CD4-positive, CD25-positive, alpha-beta regulatory T cell (primary cell): Measurements from ENCODE around the gene PLAU. TPM values are rescaled to one million over a fixed set of nuclear protein-coding genes. Genes with fewer than 3 reads are reported as not detected.
A peak's percentile ranks its signal among the peaks of the same experiment; 100 is the strongest.

Source experiments
- ATAC-seq, 2 donors: fragments of 150-1000 bp; cut with Tn5 transposase; one replicate each; pipeline ENCODE4 v1.10.0; 2021; ENCODE audit warnings: low read depth in 2 of 2, moderate number of reproducible peaks in 2 of 2, moderate library complexity in 1 of 2
- DNase-seq, 3 donors: peaks; one replicate each; pipeline versions ENCODE4 v3.0.0 to v3.0.0-alpha.2; 2012 to 2022; ENCODE audit warnings: mixed read lengths in 1 of 3
- H3K27ac ChIP-seq: one replicate; pipeline ENCODE4 v1.7.0; 2013; ENCODE audit warnings: mild to moderate bottlenecking, low read length; ENCODE audit not compliant: insufficient read depth, poor library complexity, severe bottlenecking
- H3K27me3 ChIP-seq: one replicate; pipeline ENCODE4 v1.7.0; 2013; ENCODE audit warnings: low read length; ENCODE audit not compliant: control insufficient read depth, insufficient read depth
- H3K36me3 ChIP-seq: one replicate; pipeline ENCODE4 v1.7.0; 2013; ENCODE audit warnings: mild to moderate bottlenecking, low read length, moderate library complexity; ENCODE audit not compliant: control insufficient read depth, insufficient read depth
- H3K4me1 ChIP-seq: 2 replicates; pipeline ENCODE4 v1.7.0; 2013; ENCODE audit warnings: mild to moderate bottlenecking, low read length; ENCODE audit not compliant: insufficient read depth, control insufficient read depth, poor library complexity, severe bottlenecking
- H3K4me3 ChIP-seq: one replicate; pipeline ENCODE4 v1.7.0; 2013; ENCODE audit warnings: low read depth, mild to moderate bottlenecking, low read length, moderate library complexity
- H3K9me3 ChIP-seq, 2 experiments: 1 replicate in 1 of 2; 2 replicates in 1 of 2; pipeline ENCODE4 v1.7.0; 2013; ENCODE audit warnings: low read length in 2 of 2, mild to moderate bottlenecking in 1 of 2, moderate library complexity in 1 of 2; ENCODE audit not compliant: control insufficient read depth in 2 of 2
- H3K27ac Mint-ChIP-seq, 3 donors: one replicate each; pipeline ENCODE4 v1.8.0; 2020 to 2022; ENCODE audit warnings: mild to moderate bottlenecking in 3 of 3, mixed read lengths in 3 of 3, moderate library complexity in 2 of 3
- H3K27me3 Mint-ChIP-seq: one replicate; pipeline ENCODE4 v1.8.0; 2022; ENCODE audit warnings: mild to moderate bottlenecking, mixed read lengths
- H3K36me3 Mint-ChIP-seq: one replicate; pipeline ENCODE4 v1.8.0; 2020; ENCODE audit warnings: mixed read lengths
- H3K4me1 Mint-ChIP-seq, 4 donors: one replicate each; pipeline ENCODE4 v1.8.0; 2020 to 2022; ENCODE audit warnings: mixed read lengths in 4 of 4, mild to moderate bottlenecking in 1 of 4
- H3K4me3 Mint-ChIP-seq, 4 donors: one replicate each; pipeline ENCODE4 v1.8.0; 2020 to 2022; ENCODE audit warnings: mild to moderate bottlenecking in 4 of 4, mixed read lengths in 4 of 4, moderate library complexity in 3 of 4
- H3K9me3 Mint-ChIP-seq, 7 donors: one replicate each; pipeline ENCODE4 v1.8.0; 2020 to 2022; ENCODE audit warnings: mixed read lengths in 7 of 7, mild to moderate bottlenecking in 3 of 7, moderate library complexity in 2 of 7
- polyA plus RNA-seq, 4 donors: library from polyadenylated mRNA; unstranded; fragments of 300-500 nt; fragmentation: Illumina TruSeq; gene quantifications; one replicate each; pipeline ENCODE4 v1.2.3, GENCODE V29; 2021
- total RNA-seq: library from RNA; stranded (reverse); gene quantifications from one replicate; pipeline ENCODE4 v1.2.3, GENCODE V29; 2022

PLAU gene
- total and polyA plus RNA-seq, 5 donors from 2014 or later, result 0.35 TPM; not detected in 4

DNA sequence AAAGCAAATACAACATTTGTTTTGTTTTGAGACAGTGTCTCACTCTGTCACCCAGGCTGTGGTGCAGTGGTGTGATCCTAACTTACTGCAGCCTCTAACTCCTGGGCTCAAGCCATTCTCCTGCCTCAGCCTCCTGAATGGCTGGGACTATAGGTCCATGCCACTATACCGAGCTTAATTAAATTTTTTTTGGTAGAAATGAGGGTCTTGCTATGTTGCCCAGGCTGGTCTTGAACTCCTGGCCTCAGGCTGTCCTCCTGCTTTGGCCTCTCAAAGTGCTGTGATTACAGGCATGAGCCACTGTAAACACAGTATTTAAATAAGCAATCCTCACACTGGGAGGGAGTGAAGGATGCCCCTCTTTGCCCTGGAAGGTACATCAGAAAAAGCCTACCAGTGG lies 32.6 kb upstream of the PLAU start:
- H3K36me3 Mint-ChIP-seq, result no peaks in the 10 kb centered on the region
- peak overlapping the region in 2 of 3 donors; percentile 77 to 86 for H3K27ac Mint-ChIP-seq
- no peaks in the 10 kb centered on the region for H3K27me3 Mint-ChIP-seq

DNA sequence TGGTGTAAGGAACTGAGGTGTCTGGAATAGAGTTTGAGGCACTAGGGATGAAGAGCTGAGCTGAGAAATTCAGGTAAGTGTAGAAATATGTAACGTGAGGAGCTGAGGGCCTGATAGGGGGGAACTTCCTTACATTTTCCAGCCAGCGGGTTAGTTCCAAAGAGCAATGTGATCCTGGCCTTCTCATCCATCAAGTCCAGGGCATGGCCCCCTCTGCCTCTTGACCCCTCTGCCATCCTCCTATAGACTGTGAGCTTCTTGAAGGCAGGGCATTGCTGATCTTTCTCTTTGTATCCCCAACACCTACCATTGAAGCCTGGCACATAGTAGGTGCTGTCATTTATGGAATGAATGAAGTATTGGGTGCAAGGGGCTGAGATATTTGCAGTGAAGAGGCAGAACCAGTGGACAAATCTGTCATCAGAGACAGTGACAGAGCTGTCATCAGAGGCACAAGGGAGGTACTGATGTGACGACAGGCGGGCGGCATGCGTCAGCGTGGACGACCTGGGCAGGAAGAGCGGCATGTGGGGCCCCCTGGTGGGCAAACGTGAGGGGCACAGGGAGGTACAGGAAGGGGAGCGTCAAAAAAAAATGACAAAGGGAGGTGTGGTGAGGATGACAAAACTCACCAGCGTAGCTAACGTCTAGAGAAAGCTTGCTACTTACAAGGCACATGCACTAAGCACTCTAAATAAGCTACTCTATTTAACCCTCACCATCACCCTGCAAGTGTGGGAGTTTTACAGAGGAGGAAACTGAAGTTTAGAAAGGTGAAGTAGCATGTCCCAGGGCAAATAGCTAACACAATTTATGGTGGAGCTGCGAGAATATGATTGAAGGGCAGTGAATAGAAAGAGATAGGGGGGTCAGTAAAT lies 31.4 kb upstream of the PLAU start:
- Mint-ChIP-seq H3K4me3 (peak overlapping the region in 2 of 4 donors; percentile 1 to 60), H3K36me3 (no peaks in the 10 kb centered on the region), H3K9me3 (no peaks in the 10 kb centered on the region), H3K27me3 (peaks cover 6% of the 10 kb centered on the region), H3K4me1 (peaks cover 0 to 32% (median 14%) of the 10 kb centered on the region in 4 donors), H3K27ac (peak overlapping the region; percentile 50 to 86 (median 77))
- ATAC-seq, result peak; percentile 96 to 97
- Histone ChIP-seq H3K4me1 (peaks cover 19% of the 10 kb centered on the region), H3K9me3 (no peaks in the 10 kb centered on the region), H3K4me3 (no peak overlapping the region), H3K27ac (peak overlapping the region; percentile 53), H3K27me3 (no peaks in the 10 kb centered on the region), H3K36me3 (no peaks in the 10 kb centered on the region)
- peak; percentile 89 to 96 (median 96) for DNase-seq

More for the DNA sequence above, 32.6 kb upstream of the PLAU start:
- no peak overlapping the region for H3K27ac ChIP-seq
- Mint-ChIP-seq H3K4me1 (peaks cover 0 to 32% (median 14%) of the 10 kb centered on the region in 4 donors), H3K9me3 (no peaks in the 10 kb centered on the region), H3K4me3 (no peak overlapping the region)
- peaks cover 20% of the 10 kb centered on the region for H3K4me1 ChIP-seq
- H3K9me3 ChIP-seq, result no peaks in the 10 kb centered on the region
- ATAC-seq (no peak), DNase-seq (no peak)
- H3K27me3 ChIP-seq, result no peaks in the 10 kb centered on the region
- H3K36me3 ChIP-seq, result no peaks in the 10 kb centered on the region
- H3K4me3 ChIP-seq, result no peak overlapping the region

- Mint-ChIP-seq H3K4me1 (peaks cover 0 to 27% (median 14%) of the 10 kb centered on the region in 4 donors), H3K4me3 (no peak overlapping the region)
- no peak for ATAC-seq
Measured at GRCh38 chr10:73881221-73881919, 29.6 kb upstream of the PLAU start.

DNA sequence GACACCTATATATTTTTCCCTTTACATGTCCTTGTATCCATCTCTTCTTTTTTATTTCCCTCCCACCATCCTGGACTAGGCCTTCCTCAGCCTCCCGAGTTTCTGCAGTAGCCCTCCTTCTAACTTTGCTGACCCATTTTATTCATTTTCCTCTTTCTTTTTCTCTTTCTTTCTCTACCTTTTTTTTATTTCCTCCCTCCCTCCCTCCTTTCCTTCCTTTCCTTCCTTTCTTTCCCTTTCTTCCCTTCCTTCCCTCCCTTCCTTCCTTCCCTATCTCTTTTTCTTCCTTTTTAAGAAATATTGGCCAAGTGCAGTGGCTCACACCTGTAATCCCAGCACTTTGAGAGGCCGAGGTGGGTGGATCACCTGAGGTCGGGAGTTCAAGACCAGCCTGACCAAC lies 26.9 kb upstream of the PLAU start:
- Histone ChIP-seq H3K27me3 (no peaks in the 10 kb centered on the region), H3K9me3 (no peaks in the 10 kb centered on the region), H3K36me3 (no peaks in the 10 kb centered on the region), H3K4me1 (peaks cover 13% of the 10 kb centered on the region), H3K27ac (no peak overlapping the region), H3K4me3 (no peak overlapping the region)
- Mint-ChIP-seq H3K27ac (no peak overlapping the region), H3K4me3 (no peak overlapping the region), H3K36me3 (no peaks in the 10 kb centered on the region), H3K9me3 (no peaks in the 10 kb centered on the region), H3K4me1 (peaks cover 0 to 18% (median 15%) of the 10 kb centered on the region in 4 donors), H3K27me3 (peaks cover 10% of the 10 kb centered on the region)
- DNase-seq, result no peak
- ATAC-seq, result no peak

More at GRCh38 chr10:73881221-73881919, 29.6 kb upstream of the PLAU start:
- no peaks in the 10 kb centered on the region for H3K27me3 ChIP-seq
- no peak for DNase-seq
- H3K9me3 Mint-ChIP-seq, result no peaks in the 10 kb centered on the region
- no peaks in the 10 kb centered on the region for H3K9me3 ChIP-seq
- H3K4me3 ChIP-seq, result no peak overlapping the region
- peaks cover 10% of the 10 kb centered on the region for H3K27me3 Mint-ChIP-seq
- H3K36me3 ChIP-seq, result no peaks in the 10 kb centered on the region
- H3K27ac ChIP-seq, result no peak overlapping the region
- no peaks in the 10 kb centered on the region for H3K36me3 Mint-ChIP-seq
- peak overlapping the region in 1 of 3 donors; percentile 43 for H3K27ac Mint-ChIP-seq
- H3K4me1 ChIP-seq, result peaks cover 13% of the 10 kb centered on the region

- H3K36me3 ChIP-seq, result no peaks in the 10 kb centered on the region
- H3K36me3 Mint-ChIP-seq, result no peaks in the 10 kb centered on the region
- H3K4me1 Mint-ChIP-seq, result peaks cover 0 to 8% (median 7%) of the 10 kb centered on the region in 4 donors
- H3K27ac Mint-ChIP-seq, result peak overlapping the region in 1 of 3 donors; percentile 36
- H3K27ac ChIP-seq, result no peak overlapping the region
- peaks cover 7% of the 10 kb centered on the region for H3K4me1 ChIP-seq
- H3K9me3 ChIP-seq, result no peaks in the 10 kb centered on the region
- ATAC-seq (peak; percentile 85 to 87), DNase-seq (peak; percentile 59 to 73 (median 71))
- no peaks in the 10 kb centered on the region for H3K27me3 ChIP-seq
- H3K9me3 Mint-ChIP-seq, result no peaks in the 10 kb centered on the region
- H3K4me3 Mint-ChIP-seq, result peak overlapping the region in 1 of 4 donors; percentile 80
- peaks cover 10% of the 10 kb centered on the region for H3K27me3 Mint-ChIP-seq
- no peak overlapping the region for H3K4me3 ChIP-seq
Measured at GRCh38 chr10:73886085-73886529, 24.8 kb upstream of the PLAU start.

DNA sequence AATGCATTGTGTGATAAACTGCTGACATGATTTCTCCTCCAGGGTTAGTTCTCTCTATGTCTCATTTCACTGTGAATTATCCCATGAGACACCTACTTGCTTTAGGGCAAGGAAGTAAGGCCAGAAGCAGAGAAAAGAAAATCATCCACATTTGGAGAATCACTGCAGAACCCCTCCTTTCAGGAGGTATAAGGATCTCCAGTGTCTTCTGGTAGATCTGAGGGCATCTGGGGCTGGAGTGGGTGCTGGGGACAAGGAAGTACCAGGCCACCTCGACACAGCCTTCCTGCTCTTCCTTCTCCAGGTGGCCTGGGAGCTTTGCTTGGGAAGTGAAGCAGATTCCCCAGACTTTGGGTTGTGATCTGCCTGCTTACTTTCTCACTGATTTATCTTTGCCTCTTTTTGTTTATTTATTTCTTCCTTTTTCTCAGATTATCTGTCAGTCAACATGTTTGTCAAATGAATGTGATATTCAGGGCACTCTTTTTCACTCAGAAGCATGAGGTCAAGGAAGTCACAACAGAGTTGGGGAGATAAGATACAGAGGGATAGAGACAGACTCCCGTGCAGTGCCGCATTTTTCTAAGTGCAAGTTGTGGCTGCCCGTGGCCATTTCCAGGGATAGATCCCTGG lies 24.2 kb upstream of the PLAU start:
- H3K9me3 ChIP-seq, result no peaks in the 10 kb centered on the region

GRCh38 chr10:73887294-73888039 lies 23.5 kb upstream of the PLAU start:
- Histone ChIP-seq H3K36me3 (no peaks in the 10 kb centered on the region), H3K27ac (no peak overlapping the region), H3K4me3 (no peak overlapping the region), H3K9me3 (no peaks in the 10 kb centered on the region), H3K4me1 (peaks cover 7% of the 10 kb centered on the region), H3K27me3 (no peaks in the 10 kb centered on the region)
- peaks cover 11% of the 10 kb centered on the region for H3K27me3 Mint-ChIP-seq
- H3K27ac Mint-ChIP-seq, result no peak overlapping the region
- no peaks in the 10 kb centered on the region for H3K36me3 Mint-ChIP-seq
- H3K4me3 Mint-ChIP-seq, result no peak overlapping the region
- no peak for DNase-seq
- peaks cover 0 to 8% (median 7%) of the 10 kb centered on the region in 4 donors for H3K4me1 Mint-ChIP-seq
- no peak for ATAC-seq
- H3K9me3 Mint-ChIP-seq, result no peaks in the 10 kb centered on the region

More for the DNA sequence above, 24.2 kb upstream of the PLAU start:
- H3K27ac ChIP-seq, result no peak overlapping the region
- no peak for DNase-seq
- no peaks in the 10 kb centered on the region for H3K36me3 ChIP-seq
- H3K4me1 ChIP-seq, result peaks cover 7% of the 10 kb centered on the region
- H3K27me3 ChIP-seq, result no peaks in the 10 kb centered on the region
- no peak overlapping the region for H3K27ac Mint-ChIP-seq
- H3K9me3 Mint-ChIP-seq, result no peaks in the 10 kb centered on the region
- no peak overlapping the region for H3K4me3 ChIP-seq
- no peak for ATAC-seq
- H3K27me3 Mint-ChIP-seq, result peaks cover 10% of the 10 kb centered on the region
- H3K4me1 Mint-ChIP-seq, result peaks cover 0 to 8% (median 7%) of the 10 kb centered on the region in 4 donors
- no peaks in the 10 kb centered on the region for H3K36me3 Mint-ChIP-seq
- H3K4me3 Mint-ChIP-seq, result no peak overlapping the region
